HG02943 (cell line): ENCODE data around the gene OTOP1.
"Not testable (repeated sequence)": the region's sequence is repeated elsewhere in the genome, so short reads cannot be mapped to it uniquely, and the experiment has no call there.

Experiments
- ATAC-seq: cut with Tn5 transposase; IDR thresholded peaks from one replicate; pipeline ENCODE4 v1.9.1; 2021; ENCODE audit warnings: mild to moderate bottlenecking, low read depth, moderate library complexity; ENCODE audit not compliant: unreplicated experiment

OTOP1 gene

GRCh38 chr4:4165701-4166392 lies 60.9 kb downstream of the OTOP1 start:
- not testable (repeated sequence) for ATAC-seq

GRCh38 chr4:4164532-4165173 lies 62.1 kb downstream of the OTOP1 start:
- ATAC-seq, result not testable (repeated sequence)

GRCh38 chr4:4162186-4162585 lies 64.5 kb downstream of the OTOP1 start:
- ATAC-seq, result not testable (repeated sequence)

GRCh38 chr4:4160956-4161665 lies 65.6 kb downstream of the OTOP1 start:
- ATAC-seq, result not testable (repeated sequence)

- not testable (repeated sequence) for ATAC-seq
Observed at GRCh38 chr4:4145622-4146021, 81.1 kb downstream of the OTOP1 start.

GRCh38 chr4:4143376-4143775 lies 83.4 kb downstream of the OTOP1 start:
- ATAC-seq, result not testable (repeated sequence)

- not testable (repeated sequence) for ATAC-seq
Observed at GRCh38 chr4:4142679-4143078, 84.0 kb downstream of the OTOP1 start.

- not testable (repeated sequence) for ATAC-seq
Observed at GRCh38 chr4:4141186-4141585, 85.5 kb downstream of the OTOP1 start.
